Middle frontal gyrus (tissue), 1 donor: ENCODE data around the gene CAMTA1.

Experiments used
- DNase-seq: peaks from one replicate; pipeline ENCODE4 v3.0.0-alpha.2; 2015; ENCODE audit warnings: low spot score; ENCODE audit errors: extremely low spot score

CAMTA1 gene

DNA sequence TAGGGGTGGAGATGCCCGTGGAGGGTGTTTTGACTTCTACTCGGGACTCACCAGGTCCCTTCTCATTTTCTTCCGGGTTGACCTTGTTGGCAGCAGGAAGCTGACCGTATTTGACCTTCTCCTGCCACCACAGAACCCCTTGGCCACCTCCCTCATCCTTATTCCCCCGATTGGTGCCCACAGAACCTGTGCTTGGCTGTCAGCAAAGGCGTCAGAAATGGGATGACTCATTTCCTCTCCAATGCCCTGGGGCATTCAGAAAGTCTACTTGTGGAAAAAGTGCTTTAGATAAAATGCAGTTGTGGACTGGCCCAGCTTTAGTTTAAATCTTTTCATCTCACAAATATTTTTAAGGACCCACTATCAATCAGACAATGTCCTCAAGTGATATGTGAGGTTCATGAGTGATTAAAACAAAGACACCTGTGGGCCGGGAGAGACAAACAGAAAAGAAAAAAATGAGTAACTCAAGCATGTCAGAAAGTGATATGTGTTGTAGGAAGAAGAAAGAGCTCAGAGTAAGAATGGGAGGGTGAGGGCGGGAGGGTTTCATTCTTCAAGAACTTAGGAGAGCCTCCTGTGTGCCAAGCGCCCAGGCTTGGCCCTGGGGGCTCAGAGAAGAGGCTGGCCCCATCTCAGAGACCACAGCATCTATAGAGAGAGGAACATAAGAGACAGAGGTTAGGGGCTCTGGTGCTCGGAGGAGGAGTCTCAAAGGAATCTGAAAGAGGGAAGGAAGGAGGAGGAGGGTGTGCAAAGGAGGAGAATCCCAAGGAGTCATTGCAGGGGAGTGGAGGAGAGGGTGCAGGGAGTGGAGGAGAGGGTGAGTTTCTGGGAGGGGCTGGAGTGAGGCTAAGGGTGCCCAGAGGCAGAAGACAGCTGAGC is 764.3 kb downstream of the CAMTA1 start:
- no peak for DNase-seq

DNA sequence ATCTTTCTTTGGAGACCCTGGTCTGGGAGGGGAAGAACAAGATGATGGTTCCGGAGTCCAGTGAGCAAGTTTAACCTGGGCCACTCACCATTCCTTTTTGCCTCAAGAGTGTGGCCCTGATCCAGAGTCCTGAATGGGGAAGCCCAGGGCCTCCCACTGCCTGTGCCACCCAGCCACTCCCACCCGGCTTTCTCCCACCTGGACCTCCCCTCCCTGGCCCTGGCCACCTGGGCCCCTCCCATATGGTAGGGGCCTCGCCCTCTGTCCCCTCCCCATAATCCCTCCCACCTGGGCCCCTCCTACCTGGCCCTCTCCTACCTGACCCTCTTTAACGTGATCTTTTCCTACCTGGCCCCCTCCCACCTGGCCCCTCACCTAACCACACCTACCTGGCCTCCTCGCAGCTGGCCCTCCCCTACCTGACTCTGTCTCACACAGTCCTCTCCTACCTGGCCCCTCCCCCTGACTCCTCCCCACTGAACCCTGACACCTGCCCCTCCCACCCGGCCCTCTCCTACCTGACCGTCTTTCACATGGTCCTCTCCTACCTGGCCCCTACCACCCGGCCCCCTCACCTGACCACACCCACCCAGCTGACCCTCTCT is 765.1 kb downstream of the CAMTA1 start:
- no peak for DNase-seq

GRCh38 chr1:7550981-7551380 is 765.7 kb downstream of the CAMTA1 start:
- DNase-seq: no peak

- no peak for DNase-seq
Observed at GRCh38 chr1:7551442-7551841, 766.2 kb downstream of the CAMTA1 start.

DNA sequence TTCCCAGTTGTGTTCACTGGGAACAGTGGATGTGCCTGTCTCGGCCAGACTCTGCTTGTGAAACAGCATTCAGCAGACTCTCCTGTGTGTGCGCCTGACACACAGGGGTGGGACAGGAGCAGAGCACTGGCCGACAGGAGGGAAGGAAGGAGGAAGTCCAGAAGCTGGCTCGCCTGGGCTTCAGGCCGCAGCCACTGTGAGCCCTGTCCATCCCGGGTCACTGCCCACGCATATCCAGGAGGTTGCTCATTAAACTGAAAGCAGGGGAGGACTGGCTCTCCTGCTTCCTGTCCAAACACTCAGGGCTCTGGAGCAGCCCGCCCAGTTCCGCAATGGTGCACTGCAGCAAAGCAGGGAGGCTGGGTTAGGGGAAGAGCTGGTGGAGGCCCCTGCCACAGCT is 767.1 kb downstream of the CAMTA1 start:
- DNase-seq: no peak

GRCh38 chr1:7553042-7553690 is 767.9 kb downstream of the CAMTA1 start:
- DNase-seq: no peak

DNA sequence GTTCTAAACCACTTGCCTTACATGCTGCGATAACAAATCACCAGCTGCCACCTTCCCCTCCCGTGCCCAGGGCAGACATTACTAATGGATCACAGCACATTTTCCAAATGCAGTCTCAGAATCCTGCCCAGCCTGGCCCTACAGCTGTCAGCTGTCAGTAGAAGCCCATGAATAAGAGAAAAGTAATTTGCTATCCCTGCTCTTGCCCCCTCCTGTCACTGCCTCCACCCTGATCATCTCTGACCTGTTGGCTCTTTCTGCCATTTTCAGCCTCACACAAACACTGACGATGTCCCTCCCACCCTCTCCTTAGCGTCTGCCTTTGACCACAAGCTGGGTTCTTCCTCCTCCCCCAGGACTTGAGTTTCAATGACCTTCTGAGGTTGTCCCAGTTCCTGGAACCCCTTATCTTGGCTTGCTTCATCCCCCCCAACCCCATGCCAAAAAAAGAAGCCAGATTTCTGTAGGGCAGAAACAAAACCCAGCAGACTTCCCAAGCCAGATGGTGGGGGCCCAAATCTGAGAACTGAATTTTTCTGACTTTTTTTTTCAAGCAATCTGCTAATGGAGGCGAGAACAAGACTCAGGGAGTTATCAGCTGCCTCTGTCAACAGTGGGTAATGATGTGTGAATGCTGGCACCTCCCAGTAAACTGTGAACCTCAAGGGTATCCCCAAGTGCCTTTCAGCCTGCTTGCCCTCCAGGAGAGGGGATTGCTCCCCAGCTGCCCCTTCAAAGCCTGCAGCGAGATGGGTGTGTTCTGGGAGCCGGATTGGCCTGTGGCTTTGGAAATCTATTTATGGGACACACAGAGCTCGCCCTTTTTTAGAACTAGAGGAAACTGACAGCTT is 769.4 kb downstream of the CAMTA1 start:
- DNase-seq: no peak

DNA sequence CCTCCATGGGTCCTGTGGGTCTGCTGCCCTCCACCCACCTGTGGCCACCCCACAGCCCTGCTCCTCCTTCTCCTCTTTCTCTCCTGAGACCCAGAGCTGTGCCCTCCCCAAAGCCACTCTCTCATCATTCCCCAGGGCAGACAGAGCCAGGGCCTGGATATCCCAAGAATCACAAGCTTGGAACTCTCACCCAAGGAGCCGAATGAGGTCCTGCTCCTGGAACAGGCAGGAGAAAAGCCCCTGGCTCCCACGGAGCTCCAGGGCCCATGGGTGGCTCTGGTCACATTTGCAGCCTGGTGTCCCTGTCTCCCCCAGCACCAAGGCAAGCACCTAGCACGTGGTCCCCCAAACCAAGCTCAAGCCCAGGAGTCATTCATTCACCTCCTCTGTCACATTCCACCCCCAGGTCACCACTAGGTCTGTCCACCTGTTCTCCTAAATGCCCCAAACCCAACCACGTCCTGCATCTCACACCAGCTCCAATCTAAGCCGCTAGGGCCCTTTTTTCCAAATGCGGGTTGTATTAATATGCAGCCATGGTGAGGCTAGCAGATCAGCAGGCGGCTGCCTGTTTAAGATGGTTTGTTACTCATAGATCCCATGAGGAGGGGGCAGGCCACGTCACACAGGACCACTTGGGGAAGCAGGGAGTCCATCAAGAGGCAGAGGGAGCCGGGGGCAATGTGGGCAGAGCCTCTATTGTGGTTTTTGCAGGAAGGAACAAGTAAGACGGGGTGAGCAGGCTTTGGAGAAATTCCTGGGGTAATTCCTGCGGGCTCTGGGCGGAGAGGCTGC is 770.3 kb downstream of the CAMTA1 start:
- no peak for DNase-seq

DNA sequence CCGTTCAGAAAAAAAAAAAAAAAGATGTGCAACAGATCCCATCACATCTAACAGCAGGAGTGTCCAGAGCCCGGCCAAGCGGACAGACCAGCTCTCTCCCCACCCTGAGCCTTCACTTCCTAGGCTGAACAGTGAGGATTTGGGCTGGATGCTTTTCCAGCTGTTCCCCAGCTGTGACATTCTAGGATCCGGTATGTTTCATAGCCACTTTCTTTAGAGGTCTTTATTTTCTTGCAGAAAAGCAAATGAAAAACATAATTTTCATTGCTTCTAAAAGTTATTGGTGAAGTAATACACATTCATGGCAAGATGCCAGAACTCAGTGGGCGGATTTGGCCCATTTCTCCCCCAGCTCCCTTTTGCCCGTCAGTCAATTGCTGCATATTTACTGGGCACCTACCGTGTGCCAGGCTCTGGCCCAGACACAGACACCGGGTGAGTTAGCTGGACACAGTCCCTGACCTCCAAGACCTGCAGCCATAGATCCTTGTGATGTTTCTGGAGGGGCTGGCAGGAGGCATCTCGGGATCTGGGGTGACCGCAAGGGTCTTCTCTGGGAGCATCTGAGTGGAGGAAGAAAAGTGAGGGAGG is 772.1 kb downstream of the CAMTA1 start:
- no peak for DNase-seq

DNA sequence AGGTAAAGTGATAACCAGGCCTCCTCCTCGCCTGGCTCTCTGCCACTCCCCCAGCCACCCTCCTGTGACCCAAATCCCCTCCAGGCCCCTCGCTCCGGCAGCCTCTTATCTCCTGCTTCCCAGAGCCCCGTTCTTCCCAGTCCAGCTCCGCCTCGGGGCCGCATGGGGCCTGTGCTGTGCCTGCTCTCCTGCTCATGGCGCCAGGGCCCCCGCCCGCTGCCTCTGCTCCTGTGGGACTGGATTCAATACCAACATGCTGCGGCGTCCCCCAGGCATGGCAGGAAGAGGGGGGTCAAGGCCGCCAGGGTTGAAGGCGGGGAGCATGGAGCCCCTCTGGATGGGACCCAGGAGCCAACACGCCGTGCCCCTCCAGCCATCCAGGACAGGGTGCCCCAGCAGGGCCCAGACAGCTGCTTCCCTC is 772.8 kb downstream of the CAMTA1 start:
- DNase-seq: no peak

GRCh38 chr1:7558481-7558880 is 773.2 kb downstream of the CAMTA1 start:
- no peak for DNase-seq

DNA sequence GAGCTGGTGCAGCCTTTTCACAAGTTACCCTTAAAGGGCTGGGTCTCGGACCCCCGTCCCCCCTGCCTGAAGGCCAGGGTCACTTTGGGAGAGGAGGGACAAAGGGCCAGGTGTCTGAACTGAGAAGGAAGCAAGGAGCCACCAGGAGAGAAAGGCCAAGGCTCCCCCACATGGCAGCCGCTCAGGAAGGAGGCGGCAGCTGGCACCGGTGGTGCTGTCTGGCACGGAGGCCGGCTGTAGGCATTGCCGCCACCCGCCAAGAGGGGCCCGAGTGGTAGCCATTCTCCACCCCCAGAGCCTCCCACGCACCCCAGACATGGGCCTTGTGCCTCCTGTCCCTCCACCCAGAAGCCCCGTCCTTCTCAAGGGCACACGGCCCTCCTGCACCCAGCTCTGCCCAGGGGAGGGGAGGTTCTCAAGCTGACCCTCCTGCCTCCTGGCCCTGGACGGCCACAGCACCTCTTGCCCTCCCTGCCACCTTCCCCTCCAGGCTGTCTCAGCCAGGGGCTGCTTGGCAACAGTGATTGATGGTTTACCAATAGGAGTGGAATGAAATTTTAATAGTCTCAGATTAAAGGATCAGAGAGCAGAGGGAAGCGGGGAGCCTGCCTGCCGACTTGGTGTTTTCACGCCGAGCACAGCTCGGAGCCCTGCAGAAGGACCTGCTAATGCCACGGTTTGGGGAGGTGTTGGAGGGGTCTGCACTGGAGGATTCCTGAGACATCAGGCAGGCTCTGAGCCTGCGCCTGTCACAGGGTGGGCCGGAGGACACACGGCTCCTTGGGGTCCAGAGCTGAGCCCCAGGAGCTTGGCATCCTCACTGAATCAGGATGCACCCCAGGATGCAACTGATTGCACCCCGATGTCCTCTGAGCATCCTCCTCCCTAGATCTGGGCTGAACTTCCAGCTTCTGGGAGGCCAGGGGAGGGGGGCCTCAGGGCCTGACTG is 773.9 kb downstream of the CAMTA1 start:
- no peak for DNase-seq

GRCh38 chr1:7560128-7560527 is 774.9 kb downstream of the CAMTA1 start:
- DNase-seq: no peak

DNA sequence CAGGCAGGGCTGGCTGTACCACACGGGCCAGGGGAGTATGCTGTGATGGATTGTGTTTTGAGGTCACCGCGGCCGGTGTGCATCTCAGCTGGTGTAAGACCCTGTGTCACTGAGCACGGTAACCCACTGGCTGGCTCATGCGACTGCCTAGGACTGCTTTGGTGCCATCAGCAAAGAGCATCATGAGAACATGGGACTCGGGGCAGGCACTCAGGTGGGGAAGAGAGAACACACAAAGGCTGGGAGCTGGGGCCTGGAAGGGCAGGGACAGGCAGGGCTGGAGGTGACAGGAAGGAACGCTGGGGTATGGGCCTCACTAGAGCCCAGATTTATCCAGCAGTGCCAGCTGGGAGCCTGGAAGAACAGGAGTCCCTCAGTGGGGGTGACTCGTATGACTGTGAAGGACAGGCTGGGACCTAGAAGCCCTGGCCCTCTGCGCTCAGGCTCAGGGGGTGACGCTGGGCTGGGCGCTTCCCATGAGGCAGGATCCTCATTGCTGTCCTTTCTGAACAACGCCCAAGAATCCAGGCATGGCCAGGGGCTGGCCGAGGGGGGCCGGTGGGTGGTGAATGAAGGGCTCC is 775.4 kb downstream of the CAMTA1 start:
- DNase-seq: no peak

DNA sequence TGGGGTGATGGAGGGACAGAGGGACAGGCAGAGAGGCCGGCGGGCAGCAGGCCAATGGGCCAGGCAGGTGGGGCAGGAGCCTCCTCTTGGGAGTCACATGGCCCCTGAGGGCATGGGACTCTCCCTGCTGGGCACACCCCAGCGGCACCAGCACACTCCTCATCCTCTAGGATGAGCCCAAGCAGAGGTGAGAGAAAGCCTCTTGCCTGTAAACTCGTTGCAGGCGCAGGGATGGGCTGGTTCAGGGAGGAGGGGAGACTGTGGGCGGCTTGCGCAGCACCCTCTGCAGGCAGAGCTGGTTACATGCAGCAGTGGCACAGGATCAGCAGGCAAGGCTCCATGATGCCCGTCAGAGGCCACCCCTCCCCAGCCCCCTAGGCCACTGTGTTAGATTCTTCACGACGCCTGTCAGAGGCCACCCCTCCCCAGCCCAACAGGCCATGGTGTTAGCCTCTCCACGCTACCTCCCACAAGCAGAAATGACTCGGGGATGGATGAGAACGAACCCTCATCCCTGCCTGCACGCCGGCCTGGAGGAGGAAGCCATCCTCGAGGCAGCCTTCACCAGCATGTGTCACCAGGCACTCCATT is 776.2 kb downstream of the CAMTA1 start:
- DNase-seq: no peak

GRCh38 chr1:7561936-7562728 is 776.9 kb downstream of the CAMTA1 start:
- no peak for DNase-seq

DNA sequence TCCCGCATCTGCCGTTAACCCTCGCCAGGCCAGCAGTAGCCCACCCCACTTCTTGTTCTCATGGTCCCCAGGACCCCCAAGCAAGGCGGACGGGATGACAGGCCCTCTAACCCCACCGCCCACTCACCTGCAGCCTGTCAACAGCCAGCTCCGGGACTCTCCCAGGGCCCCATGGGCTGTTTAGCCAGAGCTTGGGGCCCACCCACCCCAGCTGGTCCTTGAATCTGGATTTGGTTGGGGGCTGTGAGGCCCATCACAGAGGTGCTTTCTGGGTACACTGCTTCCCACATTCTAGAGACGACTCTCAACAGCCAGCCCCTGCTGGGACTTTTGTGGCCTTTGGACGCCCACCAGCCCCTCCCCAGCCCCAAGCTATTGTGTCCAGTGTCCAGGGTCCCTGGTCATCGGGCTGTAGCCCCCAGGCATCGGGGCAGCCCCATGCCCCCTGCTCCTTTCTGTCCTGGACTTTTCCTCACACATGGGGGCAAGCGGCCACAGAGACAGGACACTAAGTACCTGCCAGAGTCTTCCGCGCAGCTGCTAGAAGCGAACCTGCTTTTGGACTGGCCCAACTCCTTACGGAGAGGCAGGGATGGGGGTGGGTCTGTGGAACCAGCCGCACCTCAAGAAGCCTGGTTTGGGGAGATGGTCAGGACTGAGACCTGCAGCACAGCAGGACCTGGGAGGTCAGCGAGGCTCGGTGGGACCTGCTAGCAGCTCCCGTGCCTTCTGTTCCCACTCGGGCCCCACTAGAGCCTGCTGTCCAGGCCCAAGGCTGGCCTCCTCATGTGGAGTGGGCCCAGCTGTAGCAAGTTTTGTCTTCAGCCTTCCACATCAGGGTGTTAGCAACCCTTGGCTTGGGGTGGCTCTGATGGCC is 777.7 kb downstream of the CAMTA1 start:
- no peak for DNase-seq
